ENCODE measurements around the gene RAB4A. TPM values are rescaled to one million over a fixed set of nuclear protein-coding genes. Genes with fewer than 3 reads are reported as not detected.

RAB4A gene
- polyA plus RNA-seq (2013) = 22.0 and 24.9 TPM in 2 replicates

GRCh38 chr1:229270547-229271447 lies at the start of gene RAB4A:
RAB4A (plus strand) TSS chr1:229271111; CDS start chr1:229271340, 229 bp downstream.
- Histone ChIP-seq H3K27me3 (ENCODE audit: insufficient read depth, low read length) (no peaks in the 10 kb centered on the region), H3K9me3 (ENCODE audit: insufficient read depth, low read depth, low read length) (peaks cover 4% of the 10 kb centered on the region), H3K79me1 (ENCODE audit: low read length) (peaks cover 5% of the 10 kb centered on the region), H3K23ac (ENCODE audit: low read length) (no peak within 1 kb of the TSS), H3K14ac (ENCODE audit: low read length) (peak within 1 kb of the TSS; percentile 63), H3K4me1 (ENCODE audit: control insufficient read depth in 1 of 2, insufficient read depth in 2 of 2, low read length in 2 of 2) (peaks cover 8 to 9% of the 10 kb centered on the region in 2 experiments), H3K4ac (ENCODE audit: low read depth, low read length) (peak within 1 kb of the TSS; percentile 67), H4K12ac (ENCODE audit: low read depth, low read length) (peak within 1 kb of the TSS; percentile 51), H3K36me3 (ENCODE audit: control insufficient read depth in 1 of 2, insufficient read depth in 2 of 2, low read length in 2 of 2) (no peaks in the 10 kb centered on the region), H2AK5ac (ENCODE audit: low read length) (no peak within 1 kb of the TSS), H2AFZ (ENCODE audit: insufficient read depth, low read length, poor library complexity) (peak within 1 kb of the TSS; percentile 84), H3K4me2 (ENCODE audit: low read length) (peak within 1 kb of the TSS; percentile 78), H3K79me2 (ENCODE audit: control insufficient read depth, insufficient read depth, low read length, poor library complexity) (peaks cover 10% of the 10 kb centered on the region), H2BK5ac (ENCODE audit: low read depth, low read length, poor library complexity) (peak within 1 kb of the TSS; percentile 51), H4K91ac (ENCODE audit: low read depth, low read length) (peak within 1 kb of the TSS; percentile 91), H3K18ac (ENCODE audit: low read length) (peak within 1 kb of the TSS; percentile 86), H3K9ac (ENCODE audit: low read length) (peak within 1 kb of the TSS; percentile 71), H3K27ac (ENCODE audit: low read depth, low read length) (no peak within 1 kb of the TSS), H2BK12ac (ENCODE audit: low read length) (no peak within 1 kb of the TSS), H2BK120ac (ENCODE audit: insufficient read depth, low read length, poor library complexity) (peak within 1 kb of the TSS; percentile 74), H4K8ac (ENCODE audit: low read depth, low read length) (peak within 1 kb of the TSS; percentile 85), H3K4me3 (ENCODE audit: low read depth, low read length) (peak within 1 kb of the TSS; percentile 90)
- WGBS (ENCODE audit: extremely low coverage, insufficient coverage, insufficient read length) = no CpG with 5 or more reads among the region's 95 CpGs
- peak; percentile 87 to 97 for DNase-seq

- Histone ChIP-seq H3K9me3 (ENCODE audit: insufficient read depth, low read depth, low read length) (no peaks in the 10 kb centered on the region), H3K4me2 (ENCODE audit: low read length) (no peak overlapping the region), H2AK5ac (ENCODE audit: low read length) (no peak overlapping the region), H4K91ac (ENCODE audit: low read depth, low read length) (no peak overlapping the region), H2BK5ac (ENCODE audit: low read depth, low read length, poor library complexity) (no peak overlapping the region), H3K79me2 (ENCODE audit: control insufficient read depth, insufficient read depth, low read length, poor library complexity) (no peaks in the 10 kb centered on the region), H2BK120ac (ENCODE audit: insufficient read depth, low read length, poor library complexity) (no peak overlapping the region), H2BK12ac (ENCODE audit: low read length) (no peak overlapping the region), H3K27me3 (ENCODE audit: insufficient read depth, low read length) (no peaks in the 10 kb centered on the region), H4K8ac (ENCODE audit: low read depth, low read length) (no peak overlapping the region), H3K27ac (ENCODE audit: low read depth, low read length) (no peak overlapping the region), H3K79me1 (ENCODE audit: low read length) (peaks cover 23% of the 10 kb centered on the region), H3K18ac (ENCODE audit: low read length) (no peak overlapping the region), H3K36me3 (ENCODE audit: control insufficient read depth in 1 of 2, insufficient read depth in 2 of 2, low read length in 2 of 2) (no peaks in the 10 kb centered on the region), H3K4me3 (ENCODE audit: low read depth, low read length) (no peak overlapping the region), H3K23ac (ENCODE audit: low read length) (no peak overlapping the region), H3K4me1 (ENCODE audit: control insufficient read depth in 1 of 2, insufficient read depth in 2 of 2, low read length in 2 of 2) (peaks cover 16 to 33% of the 10 kb centered on the region in 2 experiments), H2AFZ (ENCODE audit: insufficient read depth, low read length, poor library complexity) (no peak overlapping the region), H3K9ac (ENCODE audit: low read length) (no peak overlapping the region), H3K4ac (ENCODE audit: low read depth, low read length) (no peak overlapping the region), H4K12ac (ENCODE audit: low read depth, low read length) (no peak overlapping the region), H3K14ac (ENCODE audit: low read length) (no peak overlapping the region)
- no CpG with 5 or more reads among the region's 3 CpGs for WGBS (ENCODE audit: extremely low coverage, insufficient coverage, insufficient read length)
- no peak for DNase-seq
Measured at GRCh38 chr1:229222081-229222480, 48.8 kb upstream of the RAB4A start.

GRCh38 chr1:229223498-229223897 lies 47.4 kb upstream of the RAB4A start:
- Histone ChIP-seq H2BK120ac (ENCODE audit: insufficient read depth, low read length, poor library complexity) (no peak overlapping the region), H2BK12ac (ENCODE audit: low read length) (no peak overlapping the region), H2BK5ac (ENCODE audit: low read depth, low read length, poor library complexity) (no peak overlapping the region), H4K8ac (ENCODE audit: low read depth, low read length) (no peak overlapping the region), H3K4me2 (ENCODE audit: low read length) (peak overlapping the region; percentile 3), H4K12ac (ENCODE audit: low read depth, low read length) (no peak overlapping the region), H2AK5ac (ENCODE audit: low read length) (no peak overlapping the region), H3K4me1 (ENCODE audit: control insufficient read depth in 1 of 2, insufficient read depth in 2 of 2, low read length in 2 of 2) (peaks cover 14 to 29% of the 10 kb centered on the region in 2 experiments), H3K4me3 (ENCODE audit: low read depth, low read length) (no peak overlapping the region), H3K27ac (ENCODE audit: low read depth, low read length) (no peak overlapping the region), H3K9me3 (ENCODE audit: insufficient read depth, low read depth, low read length) (no peaks in the 10 kb centered on the region), H3K79me1 (ENCODE audit: low read length) (peaks cover 28% of the 10 kb centered on the region), H3K23ac (ENCODE audit: low read length) (no peak overlapping the region), H4K91ac (ENCODE audit: low read depth, low read length) (no peak overlapping the region), H3K27me3 (ENCODE audit: insufficient read depth, low read length) (no peaks in the 10 kb centered on the region), H3K79me2 (ENCODE audit: control insufficient read depth, insufficient read depth, low read length, poor library complexity) (no peaks in the 10 kb centered on the region), H3K9ac (ENCODE audit: low read length) (no peak overlapping the region), H3K36me3 (ENCODE audit: control insufficient read depth in 1 of 2, insufficient read depth in 2 of 2, low read length in 2 of 2) (no peaks in the 10 kb centered on the region), H2AFZ (ENCODE audit: insufficient read depth, low read length, poor library complexity) (no peak overlapping the region), H3K18ac (ENCODE audit: low read length) (no peak overlapping the region), H3K4ac (ENCODE audit: low read depth, low read length) (no peak overlapping the region), H3K14ac (ENCODE audit: low read length) (no peak overlapping the region)
- WGBS (ENCODE audit: extremely low coverage, insufficient coverage, insufficient read length) = no CpG with 5 or more reads among the region's 8 CpGs
- DNase-seq = peak; percentile 95

- H3K79me1 ChIP-seq (ENCODE audit: low read length) = peaks cover 28% of the 10 kb centered on the region
- H3K9ac ChIP-seq (ENCODE audit: low read length) = no peak overlapping the region
- no peak overlapping the region for H4K8ac ChIP-seq (ENCODE audit: low read depth, low read length)
- H3K27ac ChIP-seq (ENCODE audit: low read depth, low read length) = no peak overlapping the region
- no peak overlapping the region for H3K18ac ChIP-seq (ENCODE audit: low read length)
- peak in 1 of 2 donors; percentile 64 for DNase-seq
- peaks cover 14 to 31% of the 10 kb centered on the region in 2 experiments for H3K4me1 ChIP-seq (ENCODE audit: control insufficient read depth in 1 of 2, insufficient read depth in 2 of 2, low read length in 2 of 2)
- H3K36me3 ChIP-seq (ENCODE audit: control insufficient read depth in 1 of 2, insufficient read depth in 2 of 2, low read length in 2 of 2) = no peaks in the 10 kb centered on the region
- WGBS (ENCODE audit: extremely low coverage, insufficient coverage, insufficient read length) = no CpG with 5 or more reads among the region's 2 CpGs
- H3K9me3 ChIP-seq (ENCODE audit: insufficient read depth, low read depth, low read length) = no peaks in the 10 kb centered on the region
- H3K79me2 ChIP-seq (ENCODE audit: control insufficient read depth, insufficient read depth, low read length, poor library complexity) = no peaks in the 10 kb centered on the region
- no peak overlapping the region for H3K4me3 ChIP-seq (ENCODE audit: low read depth, low read length)
- no peak overlapping the region for H4K12ac ChIP-seq (ENCODE audit: low read depth, low read length)
- H3K23ac ChIP-seq (ENCODE audit: low read length) = no peak overlapping the region
- no peak overlapping the region for H4K91ac ChIP-seq (ENCODE audit: low read depth, low read length)
- no peak overlapping the region for H2AK5ac ChIP-seq (ENCODE audit: low read length)
- no peak overlapping the region for H2BK12ac ChIP-seq (ENCODE audit: low read length)
- no peaks in the 10 kb centered on the region for H3K27me3 ChIP-seq (ENCODE audit: insufficient read depth, low read length)
- H3K4ac ChIP-seq (ENCODE audit: low read depth, low read length) = no peak overlapping the region
- no peak overlapping the region for H2BK5ac ChIP-seq (ENCODE audit: low read depth, low read length, poor library complexity)
- no peak overlapping the region for H2BK120ac ChIP-seq (ENCODE audit: insufficient read depth, low read length, poor library complexity)
- no peak overlapping the region for H3K4me2 ChIP-seq (ENCODE audit: low read length)
- H2AFZ ChIP-seq (ENCODE audit: insufficient read depth, low read length, poor library complexity) = no peak overlapping the region
- no peak overlapping the region for H3K14ac ChIP-seq (ENCODE audit: low read length)
Measured at GRCh38 chr1:229224308-229224707, 46.6 kb upstream of the RAB4A start.

Data from trophoblast cell (in vitro differentiated cells and primary cell).